Cardiac muscle cell (in vitro differentiated cells and primary cell): Measurements from ENCODE around the gene DNMT3A. TPM values are rescaled to one million over a fixed set of nuclear protein-coding genes. Genes with fewer than 3 reads are reported as not detected.

Source experiments
- DNase-seq, 2 donors: peaks; one replicate each; pipeline versions ENCODE4 v3.0.0 to v3.0.0-alpha.2; 2010 to 2017; ENCODE audit warnings: low read depth in 1 of 2, low spot score in 1 of 2
- H3K27ac ChIP-seq: fragments of 200-600 bp; sonication (generic); 2 replicates; pipeline ENCODE4 v1.5.1; 2016
- H3K27me3 ChIP-seq: fragments of 200-600 bp; sonication (generic); 2 replicates; pipeline ENCODE4 v1.6.0; 2016; ENCODE audit warnings: control low read depth
- H3K36me3 ChIP-seq: fragments of 200-600 bp; sonication (generic); 2 replicates; pipeline ENCODE4 v1.5.1; 2016; ENCODE audit warnings: control low read depth
- H3K4me1 ChIP-seq: fragments of 200-600 bp; sonication (generic); 2 replicates; pipeline ENCODE4 v1.8.1; 2017; ENCODE audit warnings: low read depth, mild to moderate bottlenecking, mixed run types
- H3K4me3 ChIP-seq: fragments of 200-600 bp; sonication (generic); 2 replicates; pipeline ENCODE4 v1.5.1; 2016; ENCODE audit warnings: mild to moderate bottlenecking
- H3K9me3 ChIP-seq: fragments of 200-600 bp; sonication (generic); 2 replicates; pipeline ENCODE4 v1.5.1; 2017; ENCODE audit warnings: low read depth, mild to moderate bottlenecking, control low read depth
- polyA plus RNA-seq: library from polyadenylated mRNA; unstranded; fragments of >200 nt; fragmentation: Nextera tagmentation; extraction: Ambion mirVana; gene quantifications from 2 replicates; pipeline ENCODE4 v1.2.1, GENCODE V29; 2016
- total RNA-seq: library from RNA; depleted of rRNA; stranded (reverse); fragments of >200 nt; gene quantifications from 2 replicates; pipeline ENCODE4 v1.2.3, GENCODE V29; 2016
- TF ChIP-seq, protein P1 (sequence below): IDR thresholded peaks from 2 replicates; pipeline ENCODE4 v1.5.1; 2012; ENCODE audit warnings: low read depth, mild to moderate bottlenecking, low read length

DNMT3A gene
- total and polyA plus RNA-seq, 2 experiments from 2014 or later = 52.9 to 116 TPM

DNA sequence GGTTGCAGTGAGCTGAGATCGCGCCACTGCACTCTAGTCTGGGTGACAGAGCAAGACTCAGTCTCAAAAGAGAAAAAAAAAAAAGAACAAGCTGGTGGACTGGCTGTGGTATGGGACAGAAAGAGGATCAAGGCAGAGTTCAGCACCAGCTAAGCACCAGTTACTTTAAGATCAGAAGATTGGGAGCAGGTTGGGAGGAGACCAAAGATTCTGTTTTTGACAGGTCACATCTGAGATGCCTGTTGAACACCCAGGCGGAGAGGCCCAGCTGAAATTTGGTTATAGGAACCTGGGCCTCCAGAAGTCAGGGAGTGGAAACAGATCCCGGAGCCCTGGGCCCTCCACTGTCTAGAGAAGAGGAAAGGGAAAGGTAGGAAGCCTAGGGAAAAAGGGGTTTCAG is 120.1 kb downstream of the DNMT3A start:
- Histone ChIP-seq H3K27me3 (no peaks in the 10 kb centered on the region), H3K36me3 (no peaks in the 10 kb centered on the region), H3K4me1 (no peaks in the 10 kb centered on the region), H3K4me3 (no peak overlapping the region), H3K27ac (no peak overlapping the region), H3K9me3 (no peaks in the 10 kb centered on the region)
- no peak for DNase-seq
- TF ChIP-seq, protein P1, sequence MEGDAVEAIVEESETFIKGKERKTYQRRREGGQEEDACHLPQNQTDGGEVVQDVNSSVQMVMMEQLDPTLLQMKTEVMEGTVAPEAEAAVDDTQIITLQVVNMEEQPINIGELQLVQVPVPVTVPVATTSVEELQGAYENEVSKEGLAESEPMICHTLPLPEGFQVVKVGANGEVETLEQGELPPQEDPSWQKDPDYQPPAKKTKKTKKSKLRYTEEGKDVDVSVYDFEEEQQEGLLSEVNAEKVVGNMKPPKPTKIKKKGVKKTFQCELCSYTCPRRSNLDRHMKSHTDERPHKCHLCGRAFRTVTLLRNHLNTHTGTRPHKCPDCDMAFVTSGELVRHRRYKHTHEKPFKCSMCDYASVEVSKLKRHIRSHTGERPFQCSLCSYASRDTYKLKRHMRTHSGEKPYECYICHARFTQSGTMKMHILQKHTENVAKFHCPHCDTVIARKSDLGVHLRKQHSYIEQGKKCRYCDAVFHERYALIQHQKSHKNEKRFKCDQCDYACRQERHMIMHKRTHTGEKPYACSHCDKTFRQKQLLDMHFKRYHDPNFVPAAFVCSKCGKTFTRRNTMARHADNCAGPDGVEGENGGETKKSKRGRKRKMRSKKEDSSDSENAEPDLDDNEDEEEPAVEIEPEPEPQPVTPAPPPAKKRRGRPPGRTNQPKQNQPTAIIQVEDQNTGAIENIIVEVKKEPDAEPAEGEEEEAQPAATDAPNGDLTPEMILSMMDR = no peak

DNA sequence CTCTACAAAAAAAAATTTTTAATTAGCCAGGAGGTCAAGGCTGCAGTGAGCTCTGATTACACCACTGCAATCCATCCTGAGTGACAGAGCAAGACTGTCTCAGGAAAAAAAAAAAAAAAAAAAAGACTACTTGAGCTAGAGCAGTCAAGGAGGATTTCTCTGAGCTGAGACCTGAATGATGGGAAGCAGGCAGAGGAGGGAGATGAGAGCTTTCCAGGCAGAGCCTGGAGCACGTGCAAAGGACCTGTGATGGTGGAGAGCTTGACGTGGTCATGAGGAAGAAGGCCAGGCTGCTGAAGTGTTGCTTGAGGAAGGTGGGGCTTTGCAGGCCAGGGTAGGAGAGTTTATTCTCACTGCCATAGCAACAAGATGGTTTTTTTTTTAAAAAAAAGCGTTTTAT is 121.4 kb downstream of the DNMT3A start:
- no peaks in the 10 kb centered on the region for H3K27me3 ChIP-seq
- H3K9me3 ChIP-seq = no peaks in the 10 kb centered on the region
- H3K27ac ChIP-seq = no peak overlapping the region
- no peaks in the 10 kb centered on the region for H3K4me1 ChIP-seq
- no peaks in the 10 kb centered on the region for H3K36me3 ChIP-seq
- no peak overlapping the region for H3K4me3 ChIP-seq
- TF ChIP-seq, protein P1 = no peak
- no peak for DNase-seq

DNA sequence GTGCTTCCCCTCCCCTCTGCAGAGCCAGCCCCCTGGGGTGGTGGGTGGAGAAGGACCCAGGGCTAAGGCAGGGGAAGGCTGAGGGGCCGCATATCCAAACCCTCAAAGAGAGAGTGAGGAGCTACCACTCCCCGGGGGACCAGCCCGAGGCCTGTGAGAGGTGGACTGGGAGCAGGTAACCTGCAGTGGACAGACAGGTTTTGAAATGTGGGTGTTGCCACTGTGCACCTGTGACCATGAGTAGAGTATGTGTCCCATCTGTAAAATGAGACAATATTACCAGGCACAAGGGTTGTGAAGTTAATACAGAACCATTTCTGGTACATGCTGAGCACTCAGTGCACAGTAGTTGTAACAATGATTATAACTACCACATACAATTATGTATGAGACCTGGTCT is 122.1 kb downstream of the DNMT3A start:
- Histone ChIP-seq H3K27ac (no peak overlapping the region), H3K4me1 (no peaks in the 10 kb centered on the region), H3K9me3 (no peaks in the 10 kb centered on the region), H3K4me3 (no peak overlapping the region), H3K36me3 (no peaks in the 10 kb centered on the region), H3K27me3 (no peaks in the 10 kb centered on the region)
- no peak for DNase-seq
- TF ChIP-seq, protein P1 = no peak

DNA sequence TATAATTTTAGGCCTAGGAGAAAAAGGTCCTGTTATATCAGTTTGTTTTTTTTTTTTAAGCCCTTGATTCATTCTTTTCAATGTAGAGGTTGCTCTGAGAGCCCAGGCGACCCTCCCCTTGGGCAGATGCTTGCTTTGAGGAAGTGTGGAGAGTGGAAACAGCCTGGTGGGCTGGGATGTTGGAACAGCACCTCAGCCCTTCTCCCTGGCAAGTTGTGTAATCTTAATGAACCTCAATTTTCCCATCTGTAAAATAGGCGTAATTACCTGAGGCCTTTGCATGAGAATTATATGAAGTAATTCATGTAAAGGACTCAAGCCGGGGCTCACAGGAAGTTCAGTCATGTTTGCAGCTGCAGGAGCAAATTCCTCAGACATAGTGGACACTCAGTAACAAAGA is 123.6 kb downstream of the DNMT3A start:
- TF ChIP-seq, protein P1 = no peak
- Histone ChIP-seq H3K27ac (no peak overlapping the region), H3K4me1 (no peaks in the 10 kb centered on the region)

DNA sequence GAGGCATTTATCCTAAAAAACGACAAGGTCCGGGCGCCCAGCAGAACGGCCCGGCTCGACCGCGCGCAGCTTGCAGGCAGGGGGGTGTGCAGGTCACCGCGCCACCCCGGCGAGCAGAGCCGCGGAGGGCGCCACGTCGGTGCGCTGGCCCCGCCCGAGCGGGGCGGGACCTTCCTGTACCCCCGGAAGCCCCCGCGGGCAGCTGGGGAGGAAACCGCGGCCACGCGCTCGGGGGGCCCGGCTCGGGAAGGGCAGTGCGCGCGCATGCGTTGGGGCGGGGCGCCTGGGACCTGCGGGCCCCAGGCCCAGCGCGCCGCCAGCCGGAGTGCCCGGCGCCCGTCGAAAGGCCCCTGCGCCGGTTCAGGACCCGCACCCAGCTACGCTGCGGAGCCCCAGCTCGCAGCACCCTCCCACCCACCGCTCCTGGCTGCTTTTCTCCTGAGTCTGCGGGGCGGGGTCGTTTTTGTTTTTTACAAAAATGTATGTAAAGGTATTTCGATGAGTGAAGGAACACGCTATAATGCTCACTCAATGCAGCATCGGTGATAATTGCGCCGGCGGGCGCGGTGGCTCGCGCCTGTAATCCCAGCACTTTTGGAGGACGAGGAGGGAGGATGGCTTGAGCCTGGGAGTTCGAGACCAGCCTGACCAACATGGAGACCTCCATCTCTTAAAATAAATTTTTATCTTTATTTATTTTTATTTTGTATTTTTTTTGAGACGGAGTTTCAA is 125.6 kb downstream of the DNMT3A start:
- peaks cover 4% of the 10 kb centered on the region for H3K4me1 ChIP-seq
- no peaks in the 10 kb centered on the region for H3K27me3 ChIP-seq
- no peak overlapping the region for H3K27ac ChIP-seq
- TF ChIP-seq, protein P1 = no peak
- peak; percentile 53 to 91 for DNase-seq
- no peaks in the 10 kb centered on the region for H3K9me3 ChIP-seq
- H3K36me3 ChIP-seq = no peaks in the 10 kb centered on the region
- peak overlapping the region; percentile 12 for H3K4me3 ChIP-seq

More for the DNA sequence above, 123.6 kb downstream of the DNMT3A start:
- no peaks in the 10 kb centered on the region for H3K36me3 ChIP-seq
- H3K4me3 ChIP-seq = no peak overlapping the region
- H3K9me3 ChIP-seq = no peaks in the 10 kb centered on the region
- no peaks in the 10 kb centered on the region for H3K27me3 ChIP-seq
- DNase-seq = no peak
